Naive B cell (primary cell): Measurements from ENCODE around the gene RYK. TPM values are rescaled to one million over a fixed set of nuclear protein-coding genes. Genes with fewer than 3 reads are reported as not detected.

Source experiments
- ATAC-seq, 2 donors: fragments of 150-1000 bp; cut with Tn5 transposase; 2 replicates each; pipeline ENCODE4 v1.10.0; 2021; ENCODE audit warnings: low read depth in 2 of 2, mild to moderate bottlenecking in 2 of 2, moderate library complexity in 2 of 2
- DNase-seq: peaks from one replicate; pipeline ENCODE4 v3.0.0; 2022
- H3K27ac Mint-ChIP-seq, 6 donors: one replicate each; pipeline ENCODE4 v1.8.0; 2020 to 2022; ENCODE audit warnings: mild to moderate bottlenecking in 6 of 6, mixed read lengths in 6 of 6, moderate library complexity in 5 of 6, inconsistent platforms in 2 of 6
- H3K27me3 Mint-ChIP-seq, 3 donors: one replicate each; pipeline ENCODE4 v1.8.0; 2021 to 2022; ENCODE audit warnings: mixed read lengths in 3 of 3, mild to moderate bottlenecking in 1 of 3
- H3K36me3 Mint-ChIP-seq, 2 donors: one replicate each; pipeline ENCODE4 v1.8.0; 2020 to 2022; ENCODE audit warnings: mixed read lengths in 2 of 2, inconsistent platforms in 1 of 2, mild to moderate bottlenecking in 1 of 2
- H3K4me1 Mint-ChIP-seq, 3 donors: one replicate each; pipeline ENCODE4 v1.8.0; 2020 to 2022; ENCODE audit warnings: mixed read lengths in 3 of 3, inconsistent platforms in 1 of 3, mild to moderate bottlenecking in 1 of 3, moderate library complexity in 1 of 3
- H3K4me3 Mint-ChIP-seq, 8 donors: one replicate each; pipeline ENCODE4 v1.8.0; 2020 to 2022; ENCODE audit warnings: mild to moderate bottlenecking in 8 of 8, mixed read lengths in 8 of 8, moderate library complexity in 8 of 8, inconsistent platforms in 2 of 8
- H3K9me3 Mint-ChIP-seq, 7 donors: one replicate each; pipeline ENCODE4 v1.8.0; 2020 to 2022; ENCODE audit warnings: mixed read lengths in 7 of 7, mild to moderate bottlenecking in 5 of 7, inconsistent platforms in 2 of 7, moderate library complexity in 1 of 7
- polyA plus RNA-seq, 6 donors: library from polyadenylated mRNA; unstranded; fragments of 300-500 nt; fragmentation: Illumina TruSeq; gene quantifications; one replicate each; pipeline ENCODE4 v1.2.3, GENCODE V29; 2021; ENCODE audit warnings: low read depth in 6 of 6

Gene RYK
- polyA plus RNA-seq, 6 donors from 2014 or later = 3.7 to 14.2 (median 8.1) TPM

DNA sequence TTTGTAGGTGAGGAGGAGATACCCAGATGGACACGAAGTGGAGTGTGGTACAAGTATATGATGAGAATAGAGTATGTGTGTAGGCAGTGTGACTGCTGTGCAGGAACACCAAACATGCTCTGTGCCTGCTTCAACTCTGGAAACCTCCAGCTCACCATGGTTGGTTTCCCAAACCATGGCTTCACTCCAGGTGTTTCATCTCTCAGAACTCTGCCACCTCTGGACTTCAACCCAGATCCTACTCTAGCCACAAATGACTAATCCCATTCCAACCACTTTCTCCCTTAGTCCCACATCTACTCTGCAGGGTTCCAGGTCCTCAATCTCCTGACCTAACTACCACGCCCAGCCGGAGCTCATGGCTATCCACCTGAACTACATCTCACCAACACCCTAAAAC, 102.1 kb downstream of the RYK start:
- Mint-ChIP-seq H3K9me3 (peaks cover 0 to 3% (median 0%) of the 10 kb centered on the region in 7 donors), H3K4me3 (no peak overlapping the region), H3K27me3 (no peaks in the 10 kb centered on the region), H3K36me3 (peaks cover 4 to 7% of the 10 kb centered on the region in 2 donors), H3K4me1 (peaks cover 11 to 19% (median 16%) of the 10 kb centered on the region in 3 donors), H3K27ac (peak overlapping the region in 1 of 6 donors; percentile 57)
- DNase-seq (no peak), ATAC-seq (no peak)

DNA sequence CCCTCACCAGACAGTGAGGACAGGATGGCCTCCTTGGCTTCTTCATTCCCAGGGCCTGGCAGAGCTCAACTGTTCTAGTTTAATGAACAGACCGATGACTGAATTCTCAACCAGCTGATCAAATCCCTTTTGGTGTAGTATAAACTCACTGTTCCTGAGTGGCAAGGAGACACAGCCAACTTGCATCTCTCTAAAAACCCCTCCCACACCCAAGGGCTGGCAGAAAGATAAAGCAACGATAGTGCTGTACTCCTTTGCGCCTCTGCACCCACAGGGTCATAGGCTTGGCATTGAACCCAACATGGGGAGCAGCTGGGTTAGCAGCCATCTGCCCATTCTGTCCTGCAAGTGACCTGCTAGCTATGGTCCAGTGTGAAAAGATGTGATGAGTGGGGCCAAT, 103.2 kb downstream of the RYK start:
- Mint-ChIP-seq H3K4me1 (peaks cover 11 to 19% (median 16%) of the 10 kb centered on the region in 3 donors), H3K27me3 (no peaks in the 10 kb centered on the region), H3K4me3 (no peak overlapping the region), H3K9me3 (peaks cover 0 to 4% (median 0%) of the 10 kb centered on the region in 7 donors), H3K27ac (peak overlapping the region in 1 of 6 donors; percentile 59), H3K36me3 (no peaks in the 10 kb centered on the region)
- DNase-seq (no peak), ATAC-seq (no peak)

- peaks cover 5% of the 10 kb centered on the region in 2 donors for H3K36me3 Mint-ChIP-seq
- H3K27ac Mint-ChIP-seq = no peak overlapping the region
- H3K4me3 Mint-ChIP-seq = no peak overlapping the region
- H3K27me3 Mint-ChIP-seq = no peaks in the 10 kb centered on the region
- DNase-seq = no peak
- H3K9me3 Mint-ChIP-seq = peaks cover 0 to 9% (median 3%) of the 10 kb centered on the region in 7 donors
- ATAC-seq = no peak
- H3K4me1 Mint-ChIP-seq = peaks cover 11 to 19% (median 16%) of the 10 kb centered on the region in 3 donors
These were observed 104.0 kb downstream of the RYK start for GRCh38 chr3:134146666-134147065.

- peaks cover 11 to 19% (median 16%) of the 10 kb centered on the region in 3 donors for H3K4me1 Mint-ChIP-seq
- peak overlapping the region in 1 of 8 donors; percentile 36 for H3K4me3 Mint-ChIP-seq
- DNase-seq (no peak), ATAC-seq (no peak)
- peaks cover 17 to 19% of the 10 kb centered on the region in 2 donors for H3K36me3 Mint-ChIP-seq
- peaks cover 4 to 22% (median 15%) of the 10 kb centered on the region in 7 donors for H3K9me3 Mint-ChIP-seq
- peak overlapping the region in 2 of 6 donors; percentile 39 to 54 for H3K27ac Mint-ChIP-seq
- no peaks in the 10 kb centered on the region for H3K27me3 Mint-ChIP-seq
These were observed 105.5 kb downstream of the RYK start for GRCh38 chr3:134145183-134145582.

GRCh38 chr3:134144694-134145093, 106.0 kb downstream of the RYK start:
- H3K36me3 Mint-ChIP-seq = peaks cover 17 to 21% of the 10 kb centered on the region in 2 donors
- peaks cover 11 to 19% (median 16%) of the 10 kb centered on the region in 3 donors for H3K4me1 Mint-ChIP-seq
- peaks cover 4 to 22% (median 15%) of the 10 kb centered on the region in 7 donors for H3K9me3 Mint-ChIP-seq
- H3K27me3 Mint-ChIP-seq = no peaks in the 10 kb centered on the region
- ATAC-seq = no peak
- H3K27ac Mint-ChIP-seq = peak overlapping the region in 4 of 6 donors; percentile 12 to 75 (median 30)
- peak overlapping the region in 2 of 8 donors; percentile 1 to 36 for H3K4me3 Mint-ChIP-seq
- no peak for DNase-seq

DNA sequence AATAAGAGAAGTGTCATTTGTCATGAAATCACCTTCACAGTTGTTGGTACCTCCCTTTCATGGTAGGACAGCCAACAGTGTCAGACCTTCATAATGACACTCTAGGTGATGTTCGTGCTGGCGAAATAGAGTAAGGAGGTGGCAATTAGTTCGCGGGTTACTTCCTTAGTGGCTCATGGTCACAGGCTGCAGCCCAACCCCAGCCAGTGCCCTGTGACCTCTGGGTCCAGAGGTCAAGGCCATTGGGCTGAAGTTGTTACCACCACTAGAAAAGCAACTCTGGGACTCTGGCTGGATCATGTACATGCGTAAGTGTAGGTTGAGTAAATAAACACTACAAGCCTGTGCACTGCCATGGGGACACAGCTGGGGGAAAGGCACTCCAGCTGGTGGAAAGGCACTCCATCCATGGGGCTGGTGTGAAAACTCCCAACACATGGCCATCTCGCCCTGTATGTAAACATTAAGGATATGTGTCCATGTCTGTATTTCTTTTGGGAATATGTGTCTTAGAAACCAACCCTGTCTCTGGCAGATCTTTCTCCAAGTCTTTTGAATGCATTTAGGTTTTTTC, 106.7 kb downstream of the RYK start:
- H3K27me3 Mint-ChIP-seq = no peaks in the 10 kb centered on the region
- H3K27ac Mint-ChIP-seq = no peak overlapping the region
- ATAC-seq (no peak), DNase-seq (no peak)
- peaks cover 17 to 29% of the 10 kb centered on the region in 2 donors for H3K36me3 Mint-ChIP-seq
- H3K9me3 Mint-ChIP-seq = peaks cover 4 to 23% (median 16%) of the 10 kb centered on the region in 7 donors
- peak overlapping the region in 1 of 8 donors; percentile 26 for H3K4me3 Mint-ChIP-seq
- H3K4me1 Mint-ChIP-seq = peaks cover 11 to 19% (median 16%) of the 10 kb centered on the region in 3 donors

DNA sequence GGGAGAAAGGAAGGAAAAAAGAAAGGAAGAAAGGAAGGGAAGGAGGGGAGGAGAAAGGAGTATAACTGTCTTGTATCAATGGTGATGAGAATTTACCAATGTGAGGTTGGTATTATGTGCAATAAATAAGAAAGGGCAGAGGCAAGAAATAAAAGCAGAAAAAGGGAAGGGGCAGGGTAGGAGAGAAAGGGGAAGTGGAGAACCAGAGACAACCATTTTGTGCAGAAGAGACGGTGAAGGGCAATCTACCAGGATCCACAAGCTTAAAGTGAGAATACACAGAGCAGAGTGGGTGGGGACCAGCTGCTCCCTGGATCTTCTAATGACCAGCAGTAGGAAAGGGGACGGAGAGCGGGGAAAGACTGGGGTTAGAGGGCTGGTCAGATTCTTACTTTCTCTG, 114.1 kb downstream of the RYK start:
- DNase-seq (no peak), ATAC-seq (no peak)
- Mint-ChIP-seq H3K4me1 (peaks cover 6 to 7% (median 6%) of the 10 kb centered on the region in 3 donors), H3K36me3 (peaks cover 11 to 43% of the 10 kb centered on the region in 2 donors), H3K9me3 (peaks cover 17 to 37% (median 22%) of the 10 kb centered on the region in 7 donors), H3K27me3 (no peaks in the 10 kb centered on the region), H3K4me3 (no peak overlapping the region), H3K27ac (no peak overlapping the region)

GRCh38 chr3:134134698-134135415, 115.8 kb downstream of the RYK start:
- Mint-ChIP-seq H3K27me3 (no peaks in the 10 kb centered on the region), H3K27ac (no peak overlapping the region), H3K4me3 (no peak overlapping the region), H3K36me3 (peaks cover 6 to 40% of the 10 kb centered on the region in 2 donors), H3K9me3 (peaks cover 13 to 40% (median 24%) of the 10 kb centered on the region in 7 donors), H3K4me1 (peaks cover 6 to 7% (median 6%) of the 10 kb centered on the region in 3 donors)
- no peak for DNase-seq
- no peak for ATAC-seq

- H3K27me3 Mint-ChIP-seq = no peaks in the 10 kb centered on the region
- DNase-seq (no peak), ATAC-seq (no peak)
- H3K9me3 Mint-ChIP-seq = peaks cover 15 to 46% (median 24%) of the 10 kb centered on the region in 7 donors
- H3K27ac Mint-ChIP-seq = no peak overlapping the region
- H3K4me1 Mint-ChIP-seq = peaks cover 6 to 7% (median 6%) of the 10 kb centered on the region in 3 donors
- no peak overlapping the region for H3K4me3 Mint-ChIP-seq
- H3K36me3 Mint-ChIP-seq = peaks cover 6 to 34% of the 10 kb centered on the region in 2 donors
These were observed 116.4 kb downstream of the RYK start for GRCh38 chr3:134134240-134134639.

GRCh38 chr3:134132961-134133360, 117.7 kb downstream of the RYK start:
- Mint-ChIP-seq H3K9me3 (peaks cover 14 to 39% (median 19%) of the 10 kb centered on the region in 7 donors), H3K4me3 (no peak overlapping the region), H3K27ac (no peak overlapping the region), H3K36me3 (peaks cover 6 to 21% of the 10 kb centered on the region in 2 donors), H3K27me3 (no peaks in the 10 kb centered on the region), H3K4me1 (peaks cover 6 to 7% (median 6%) of the 10 kb centered on the region in 3 donors)
- ATAC-seq (no peak), DNase-seq (no peak)

DNA sequence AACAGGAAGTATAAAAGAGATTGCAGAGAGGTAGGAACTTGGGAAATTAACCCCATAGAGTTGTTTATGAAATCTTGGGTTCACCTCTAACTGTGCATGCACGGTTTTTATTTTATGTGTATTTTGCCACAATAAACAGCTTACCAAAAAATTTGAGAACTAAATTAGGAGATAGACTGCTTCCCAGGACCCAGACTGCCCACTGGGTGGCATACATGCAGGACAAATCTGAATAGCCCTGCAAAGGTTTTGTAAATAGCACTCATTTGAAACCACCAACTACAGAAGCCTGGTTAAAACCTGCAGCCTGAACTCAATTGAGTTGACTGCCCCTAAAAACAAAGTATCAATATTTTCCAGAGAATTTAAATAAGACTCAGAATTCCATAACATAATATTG, 124.5 kb downstream of the RYK start:
- no peak for ATAC-seq
- Mint-ChIP-seq H3K27ac (no peak overlapping the region), H3K27me3 (peaks cover 0 to 8% (median 6%) of the 10 kb centered on the region in 3 donors), H3K4me1 (no peaks in the 10 kb centered on the region), H3K36me3 (peaks cover 19 to 25% of the 10 kb centered on the region in 2 donors), H3K9me3 (peaks cover 17 to 46% (median 30%) of the 10 kb centered on the region in 7 donors), H3K4me3 (no peak overlapping the region)
- DNase-seq = no peak

DNA sequence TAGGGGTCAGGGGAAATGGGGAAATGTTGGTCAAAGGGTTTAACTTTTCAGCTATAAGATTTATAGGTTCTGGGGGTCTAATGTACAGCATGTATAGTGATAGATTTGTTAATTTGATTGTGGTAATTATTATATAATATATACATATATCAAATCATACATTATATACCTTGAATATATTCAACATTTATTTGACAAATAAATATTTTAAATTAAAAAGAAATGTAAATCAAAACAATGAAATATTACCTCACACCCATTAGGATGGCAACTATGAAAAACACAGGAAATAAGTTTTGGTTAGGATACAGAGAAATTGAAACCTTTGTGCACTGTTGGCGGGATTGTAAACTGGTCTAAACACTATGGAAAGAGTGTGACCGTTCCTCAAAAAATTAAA, 135.9 kb downstream of the RYK start:
- ATAC-seq (no peak), DNase-seq (no peak)
- H3K9me3 Mint-ChIP-seq = peaks cover 5 to 35% (median 27%) of the 10 kb centered on the region in 7 donors
- peaks cover 0 to 7% (median 0%) of the 10 kb centered on the region in 3 donors for H3K27me3 Mint-ChIP-seq
- peaks cover 3 to 4% of the 10 kb centered on the region in 2 donors for H3K36me3 Mint-ChIP-seq
- no peaks in the 10 kb centered on the region for H3K4me1 Mint-ChIP-seq
- no peak overlapping the region for H3K27ac Mint-ChIP-seq
- H3K4me3 Mint-ChIP-seq = no peak overlapping the region

- DNase-seq = no peak
- Mint-ChIP-seq H3K4me1 (no peaks in the 10 kb centered on the region), H3K9me3 (peaks cover 2 to 12% (median 8%) of the 10 kb centered on the region in 7 donors), H3K27me3 (peaks cover 5 to 18% (median 15%) of the 10 kb centered on the region in 3 donors), H3K36me3 (peaks cover 0 to 8% of the 10 kb centered on the region in 2 donors), H3K27ac (no peak overlapping the region), H3K4me3 (no peak overlapping the region)
- no peak for ATAC-seq
These were observed 139.0 kb downstream of the RYK start for GRCh38 chr3:134111616-134112015.
